WTC11 (cell line): ENCODE data around the gene IER2. TPM values are rescaled to one million over a fixed set of nuclear protein-coding genes. Genes with fewer than 3 reads are reported as not detected.

Experiments
- CBFB ChIP-seq: sonication (generic); formaldehyde crosslinking; IDR thresholded peaks from 2 replicates; pipeline ENCODE4 v1.8.1; 2022; ENCODE audit warnings: mild to moderate bottlenecking, low read depth, missing genetic modification reagents
- ESRRA ChIP-seq: sonication (generic); formaldehyde crosslinking; IDR thresholded peaks from 2 replicates; pipeline ENCODE4 v1.8.1; 2022; ENCODE audit warnings: mild to moderate bottlenecking, missing genetic modification reagents, borderline replicate concordance
- FOXK1 ChIP-seq: sonication (generic); formaldehyde crosslinking; IDR thresholded peaks from 2 replicates; pipeline ENCODE4 v1.8.0; 2022; ENCODE audit warnings: mild to moderate bottlenecking, moderate library complexity, missing genetic modification reagents
- FOXP1 ChIP-seq: sonication (generic); formaldehyde crosslinking; IDR thresholded peaks from 2 replicates; pipeline ENCODE4 v1.8.0; 2022; ENCODE audit warnings: missing genetic modification reagents, mild to moderate bottlenecking, moderate library complexity, borderline replicate concordance
- GABPB1 ChIP-seq: sonication (generic); formaldehyde crosslinking; IDR thresholded peaks from 2 replicates; pipeline ENCODE4 v1.8.1; 2023; ENCODE audit warnings: mild to moderate bottlenecking, missing genetic modification reagents
- GTF2I ChIP-seq: fragments of 250-450 bp; sonication (Bioruptor Pico); conservative IDR thresholded peaks from 2 replicates; pipeline ENCODE4 v1.4.0; 2021; ENCODE audit warnings: mild to moderate bottlenecking
- HMGXB4 ChIP-seq: sonication (generic); formaldehyde crosslinking; IDR thresholded peaks from 2 replicates; pipeline ENCODE4 v1.8.1; 2023; ENCODE audit warnings: mild to moderate bottlenecking, moderate library complexity, missing genetic modification reagents
- JUN ChIP-seq: sonication (generic); formaldehyde crosslinking; IDR thresholded peaks from 2 replicates; pipeline ENCODE4 v1.8.0; 2023; ENCODE audit warnings: mild to moderate bottlenecking, missing genetic modification reagents
- KAT7 ChIP-seq: sonication (generic); formaldehyde crosslinking; IDR thresholded peaks from 2 replicates; pipeline ENCODE4 v1.8.1; 2023; ENCODE audit warnings: missing genetic modification reagents, mild to moderate bottlenecking, borderline replicate concordance
- MAX ChIP-seq: sonication (generic); formaldehyde crosslinking; IDR thresholded peaks from 2 replicates; pipeline ENCODE4 v1.8.0; 2022; ENCODE audit warnings: mild to moderate bottlenecking, missing genetic modification reagents
- NFATC4 ChIP-seq: fragments of 250-450 bp; sonication (Bioruptor Pico); IDR thresholded peaks from 2 replicates; pipeline ENCODE4 v1.9.0; 2021; ENCODE audit warnings: mild to moderate bottlenecking
- PRRX2 ChIP-seq: fragments of 250-450 bp; sonication (Bioruptor Pico); IDR thresholded peaks from 2 replicates; pipeline ENCODE4 v1.8.0; 2021; ENCODE audit warnings: mild to moderate bottlenecking
- RELA ChIP-seq: sonication (generic); formaldehyde crosslinking; IDR thresholded peaks from 2 replicates; pipeline ENCODE4 v1.8.1; 2022; ENCODE audit warnings: missing genetic modification reagents, mild to moderate bottlenecking, borderline replicate concordance
- SMAD3 ChIP-seq: sonication (generic); formaldehyde crosslinking; IDR thresholded peaks from 2 replicates; pipeline ENCODE4 v1.8.0; 2022; ENCODE audit warnings: missing genetic modification reagents, mild to moderate bottlenecking, borderline replicate concordance
- SOX15 ChIP-seq: fragments of 250-450 bp; sonication (Bioruptor Pico); IDR thresholded peaks from 2 replicates; pipeline ENCODE4 v1.9.0; 2021; ENCODE audit warnings: mild to moderate bottlenecking
- STAT6 ChIP-seq: sonication (generic); formaldehyde crosslinking; conservative IDR thresholded peaks from 2 replicates; pipeline ENCODE4 v1.8.1; 2023; ENCODE audit warnings: mild to moderate bottlenecking, low read depth, missing genetic modification reagents, moderate library complexity
- TCF7 ChIP-seq: sonication (generic); formaldehyde crosslinking; IDR thresholded peaks from 2 replicates; pipeline ENCODE4 v1.8.0; 2022; ENCODE audit warnings: mild to moderate bottlenecking, low read depth, missing genetic modification reagents, moderate library complexity
- USF1 ChIP-seq: sonication (generic); formaldehyde crosslinking; IDR thresholded peaks from 2 replicates; pipeline ENCODE4 v1.8.0; 2022; ENCODE audit warnings: mild to moderate bottlenecking, missing genetic modification reagents
- ZBTB21 ChIP-seq: sonication (generic); formaldehyde crosslinking; IDR thresholded peaks from 2 replicates; pipeline ENCODE4 v1.8.1; 2023; ENCODE audit warnings: mild to moderate bottlenecking, missing genetic modification reagents, borderline replicate concordance
- ZNF138 ChIP-seq: sonication (generic); formaldehyde crosslinking; conservative IDR thresholded peaks from 2 replicates; pipeline ENCODE4 v1.8.1; 2022; ENCODE audit warnings: mild to moderate bottlenecking, moderate library complexity, missing genetic modification reagents
- ZNF219 ChIP-seq: sonication (generic); formaldehyde crosslinking; IDR thresholded peaks from 2 replicates; pipeline ENCODE4 v1.8.0; 2023; ENCODE audit warnings: missing genetic modification reagents, mild to moderate bottlenecking, borderline replicate concordance
- ZNF263 ChIP-seq: sonication (generic); formaldehyde crosslinking; IDR thresholded peaks from 2 replicates; pipeline ENCODE4 v1.8.1; 2022; ENCODE audit warnings: low read depth, mild to moderate bottlenecking, moderate library complexity, missing genetic modification reagents
- ZNF396 ChIP-seq: fragments of 250-450 bp; sonication (Bioruptor Pico); IDR thresholded peaks from 2 replicates; pipeline ENCODE4 v1.8.0; 2021; ENCODE audit warnings: mild to moderate bottlenecking, moderate library complexity, borderline replicate concordance
- ZNF416 ChIP-seq: fragments of 250-450 bp; sonication (Bioruptor Pico); IDR thresholded peaks from 2 replicates; pipeline ENCODE4 v1.9.0; 2021; ENCODE audit warnings: mild to moderate bottlenecking, inconsistent platforms
- ZNF671 ChIP-seq: fragments of 250-450 bp; sonication (Bioruptor Pico); IDR thresholded peaks from 2 replicates; pipeline ENCODE4 v1.8.0; 2021; ENCODE audit warnings: mild to moderate bottlenecking
- total RNA-seq: library from RNA; stranded (reverse); gene quantifications from 3 replicates; pipeline ENCODE4 v1.2.3, GENCODE V29; 2021
- TF ChIP-seq, protein P1 (sequence below): sonication (generic); formaldehyde crosslinking; IDR thresholded peaks from 2 replicates; pipeline ENCODE4 v1.8.1; 2023; ENCODE audit warnings: mild to moderate bottlenecking, missing genetic modification reagents, moderate library complexity
- TF ChIP-seq, protein P2 (sequence below): fragments of 250-450 bp; sonication (Bioruptor Pico); IDR thresholded peaks from 2 replicates; pipeline ENCODE4 v1.9.0; 2021; ENCODE audit warnings: mild to moderate bottlenecking
- TF ChIP-seq, protein P3 (sequence below): sonication (generic); formaldehyde crosslinking; IDR thresholded peaks from 2 replicates; pipeline ENCODE4 v1.8.0; 2022; ENCODE audit warnings: missing genetic modification reagents

Gene IER2
- total RNA-seq, 1 experiment from 2014 or later = 138 TPM

- TF ChIP-seq KAT7 (CRISPR knock-in tag) (peak; percentile 88; the same call in 1 of the 2 replicates), CBFB (CRISPR knock-in tag) (no peak), ZNF263 (CRISPR knock-in tag) (no peak), HMGXB4 (CRISPR knock-in tag) (0 out of 2 replicates have a peak, but pooled peaks have one; percentile 19), SMAD3 (CRISPR knock-in tag) (no peak), ZNF671 (CRISPR knock-in tag) (no peak), ZNF416 (CRISPR knock-in tag) (no peak), SOX15 (CRISPR knock-in tag) (no peak), GTF2I (CRISPR knock-in tag) (no peak), ESRRA (no peak), GABPB1 (CRISPR knock-in tag) (peak; percentile 63), RELA (CRISPR knock-in tag) (no peak), ZBTB21 (CRISPR knock-in tag) (peak; percentile 73; the same call in 1 of the 2 replicates), FOXP1 (peak; percentile 75; the same call in 1 of the 2 replicates), MAX (CRISPR knock-in tag) (peak; percentile 82), NFATC4 (CRISPR knock-in tag) (no peak), TCF7 (CRISPR knock-in tag) (no peak), PRRX2 (no peak), JUN (CRISPR knock-in tag) (no peak), STAT6 (CRISPR knock-in tag) (no peak), FOXK1 (CRISPR knock-in tag) (peak; percentile 61; the same call in 1 of the 2 replicates), ZNF396 (no peak), ZNF138 (CRISPR knock-in tag) (no peak), ZNF219 (CRISPR knock-in tag) (no peak), USF1 (CRISPR knock-in tag) (no peak)
- TF ChIP-seq, protein P1, sequence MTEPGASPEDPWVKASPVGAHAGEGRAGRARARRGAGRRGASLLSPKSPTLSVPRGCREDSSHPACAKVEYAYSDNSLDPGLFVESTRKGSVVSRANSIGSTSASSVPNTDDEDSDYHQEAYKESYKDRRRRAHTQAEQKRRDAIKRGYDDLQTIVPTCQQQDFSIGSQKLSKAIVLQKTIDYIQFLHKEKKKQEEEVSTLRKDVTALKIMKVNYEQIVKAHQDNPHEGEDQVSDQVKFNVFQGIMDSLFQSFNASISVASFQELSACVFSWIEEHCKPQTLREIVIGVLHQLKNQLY = no peak
- TF ChIP-seq, protein P2, sequence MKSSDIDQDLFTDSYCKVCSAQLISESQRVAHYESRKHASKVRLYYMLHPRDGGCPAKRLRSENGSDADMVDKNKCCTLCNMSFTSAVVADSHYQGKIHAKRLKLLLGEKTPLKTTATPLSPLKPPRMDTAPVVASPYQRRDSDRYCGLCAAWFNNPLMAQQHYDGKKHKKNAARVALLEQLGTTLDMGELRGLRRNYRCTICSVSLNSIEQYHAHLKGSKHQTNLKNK (CRISPR knock-in tag) = no peak
- TF ChIP-seq, protein P3, sequence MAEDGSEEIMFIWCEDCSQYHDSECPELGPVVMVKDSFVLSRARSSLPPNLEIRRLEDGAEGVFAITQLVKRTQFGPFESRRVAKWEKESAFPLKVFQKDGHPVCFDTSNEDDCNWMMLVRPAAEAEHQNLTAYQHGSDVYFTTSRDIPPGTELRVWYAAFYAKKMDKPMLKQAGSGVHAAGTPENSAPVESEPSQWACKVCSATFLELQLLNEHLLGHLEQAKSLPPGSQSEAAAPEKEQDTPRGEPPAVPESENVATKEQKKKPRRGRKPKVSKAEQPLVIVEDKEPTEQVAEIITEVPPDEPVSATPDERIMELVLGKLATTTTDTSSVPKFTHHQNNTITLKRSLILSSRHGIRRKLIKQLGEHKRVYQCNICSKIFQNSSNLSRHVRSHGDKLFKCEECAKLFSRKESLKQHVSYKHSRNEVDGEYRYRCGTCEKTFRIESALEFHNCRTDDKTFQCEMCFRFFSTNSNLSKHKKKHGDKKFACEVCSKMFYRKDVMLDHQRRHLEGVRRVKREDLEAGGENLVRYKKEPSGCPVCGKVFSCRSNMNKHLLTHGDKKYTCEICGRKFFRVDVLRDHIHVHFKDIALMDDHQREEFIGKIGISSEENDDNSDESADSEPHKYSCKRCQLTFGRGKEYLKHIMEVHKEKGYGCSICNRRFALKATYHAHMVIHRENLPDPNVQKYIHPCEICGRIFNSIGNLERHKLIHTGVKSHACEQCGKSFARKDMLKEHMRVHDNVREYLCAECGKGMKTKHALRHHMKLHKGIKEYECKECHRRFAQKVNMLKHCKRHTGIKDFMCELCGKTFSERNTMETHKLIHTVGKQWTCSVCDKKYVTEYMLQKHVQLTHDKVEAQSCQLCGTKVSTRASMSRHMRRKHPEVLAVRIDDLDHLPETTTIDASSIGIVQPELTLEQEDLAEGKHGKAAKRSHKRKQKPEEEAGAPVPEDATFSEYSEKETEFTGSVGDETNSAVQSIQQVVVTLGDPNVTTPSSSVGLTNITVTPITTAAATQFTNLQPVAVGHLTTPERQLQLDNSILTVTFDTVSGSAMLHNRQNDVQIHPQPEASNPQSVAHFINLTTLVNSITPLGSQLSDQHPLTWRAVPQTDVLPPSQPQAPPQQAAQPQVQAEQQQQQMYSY (CRISPR knock-in tag) = peak; percentile 70
These were observed 12.8 kb downstream of the IER2 start (continued) for GRCh38 chr19:13162724-13163608.
